IMR-90 (cell line): ENCODE data around the gene PNMA8A. TPM values are rescaled to one million over a fixed set of nuclear protein-coding genes. Genes with fewer than 3 reads are reported as not detected.

ENCODE experiments used
- ATAC-seq: fragments of 200-7000 bp; cut with Tn5 transposase; 2 replicates; pipeline ENCODE4 v1.9.1; 2020; ENCODE audit warnings: low read depth, mild to moderate bottlenecking, moderate library complexity
- BruUV-seq: library from RNA; stranded (reverse); fragments of 400-500 nt; replicated peaks from 2 replicates; lab custom pipeline; 2021; lab: Mats Ljungman, UMichigan
- CTCF ChIA-PET: fragments of 300-600 bp; formaldehyde crosslinking; extraction: SDS; loops from one replicate; lab custom pipeline; 2021; ENCODE audit warnings: antibody characterized with exemption; lab: Yijun Ruan, JAX
- POLR2A ChIA-PET: fragments of 300-600 bp; sonication (Branson Sonifier 250); formaldehyde crosslinking; loops from one replicate; lab custom pipeline; 2022; ENCODE audit warnings: antibody characterized with exemption; ENCODE audit not compliant: unreplicated experiment; lab: Charles Lee
- DNase-seq: peaks from one replicate; pipeline ENCODE4 v3.0.0; 2013
- H2AFZ ChIP-seq: replicated peaks from 2 replicates; pipeline ENCODE3; 2013; ENCODE audit warnings: low read length, mild to moderate bottlenecking; ENCODE audit not compliant: poor library complexity
- H2AK5ac ChIP-seq: 2 replicates; pipeline ENCODE4 v1.6.1; 2013; ENCODE audit warnings: low read depth, low read length, inconsistent platforms
- H2AK9ac ChIP-seq: replicated peaks from 2 replicates; pipeline ENCODE3; 2013; ENCODE audit warnings: mild to moderate bottlenecking, low read depth, low read length, moderate library complexity; ENCODE audit not compliant: poor library complexity
- H2BK120ac ChIP-seq: 2 replicates; pipeline ENCODE4 v1.6.1; 2013; ENCODE audit warnings: low read depth, low read length, inconsistent platforms
- H2BK15ac ChIP-seq: 3 replicates; pipeline ENCODE4 v1.6.1; 2013; ENCODE audit warnings: low read depth, low read length, inconsistent platforms
- H2BK20ac ChIP-seq: 2 replicates; pipeline ENCODE4 v1.6.1; 2013; ENCODE audit warnings: low read depth, mild to moderate bottlenecking, inconsistent platforms, low read length, moderate library complexity
- H2BK5ac ChIP-seq: 2 replicates; pipeline ENCODE4 v1.6.1; 2013; ENCODE audit warnings: mild to moderate bottlenecking, low read depth, low read length, inconsistent platforms; ENCODE audit not compliant: poor library complexity, severe bottlenecking
- H3K14ac ChIP-seq: replicated peaks from 2 replicates; pipeline ENCODE4 v1.6.1; 2013; ENCODE audit warnings: low read depth, low read length, inconsistent platforms
- H3K18ac ChIP-seq: 2 replicates; pipeline ENCODE4 v1.6.1; 2013; ENCODE audit warnings: low read depth, low read length, control low read depth
- H3K23ac ChIP-seq: 2 replicates; pipeline ENCODE4 v1.6.1; 2013; ENCODE audit warnings: low read depth, low read length, inconsistent platforms
- H3K27ac ChIP-seq: 2 replicates; pipeline ENCODE4 v1.5.1; 2013; ENCODE audit warnings: mild to moderate bottlenecking, control low read depth, low read length; ENCODE audit not compliant: insufficient read depth
- H3K27me3 ChIP-seq: 2 replicates; pipeline ENCODE4 v1.6.1; 2013; ENCODE audit warnings: low read length; ENCODE audit not compliant: control insufficient read depth, insufficient read depth
- H3K36me3 ChIP-seq: 2 replicates; pipeline ENCODE4 v1.6.1; 2013; ENCODE audit warnings: low read length, mixed read lengths; ENCODE audit not compliant: control insufficient read depth, insufficient read depth
- H3K4ac ChIP-seq: 2 replicates; pipeline ENCODE4 v1.6.1; 2013; ENCODE audit warnings: low read depth, low read length, inconsistent platforms
- H3K4me1 ChIP-seq: 2 replicates; pipeline ENCODE4 v1.6.1; 2013; ENCODE audit warnings: low read length, mixed read lengths; ENCODE audit not compliant: control insufficient read depth, insufficient read depth
- H3K4me2 ChIP-seq: 2 replicates; pipeline ENCODE4 v1.6.1; 2013; ENCODE audit warnings: low read depth, mild to moderate bottlenecking, control low read depth, low read length, moderate library complexity
- H3K4me3 ChIP-seq: 2 replicates; pipeline ENCODE4 v1.5.1; 2013; ENCODE audit warnings: low read depth, mild to moderate bottlenecking, control low read depth, low read length, moderate library complexity; ENCODE audit not compliant: insufficient read depth
- H3K56ac ChIP-seq: 2 replicates; pipeline ENCODE4 v1.6.1; 2013; ENCODE audit warnings: low read length, inconsistent platforms; ENCODE audit not compliant: insufficient read depth; ENCODE audit errors: extremely low read depth
- H3K79me1 ChIP-seq, 2 experiments: 2 replicates each; pipeline ENCODE4 v1.6.1; 2013; ENCODE audit warnings: low read length in 2 of 2, inconsistent platforms in 1 of 2, low read depth in 1 of 2
- H3K9ac ChIP-seq: 2 replicates; pipeline ENCODE4 v1.6.1; 2013; ENCODE audit warnings: low read depth, low read length, control low read depth
- H3K9me1 ChIP-seq: 2 replicates; pipeline ENCODE4 v1.6.1; 2013; ENCODE audit warnings: low read length, inconsistent platforms; ENCODE audit not compliant: insufficient read depth
- H3K9me3 ChIP-seq: 2 replicates; pipeline ENCODE4 v1.6.1; 2013; ENCODE audit warnings: low read length; ENCODE audit not compliant: control insufficient read depth, insufficient read depth
- H4K20me1 ChIP-seq: 2 replicates; pipeline ENCODE4 v1.6.1; 2013; ENCODE audit warnings: low read length, inconsistent platforms; ENCODE audit not compliant: insufficient read depth
- H4K5ac ChIP-seq: 2 replicates; pipeline ENCODE4 v1.6.1; 2013; ENCODE audit warnings: mild to moderate bottlenecking, low read depth, low read length, control low read depth
- H4K8ac ChIP-seq, 2 experiments: 2 replicates each; pipeline ENCODE4 v1.6.1; 2013; ENCODE audit warnings: low read depth in 2 of 2, low read length in 2 of 2, control low read depth in 1 of 2, inconsistent platforms in 1 of 2
- H4K91ac ChIP-seq: 2 replicates; pipeline ENCODE4 v1.6.1; 2013; ENCODE audit warnings: low read depth, low read length, inconsistent platforms; ENCODE audit not compliant: insufficient read depth
- FOS ChIP-seq: fragments of 150-350 bp; IDR thresholded peaks from 2 replicates; pipeline ENCODE4 v1.6.1; 2016; ENCODE audit warnings: low read depth, low read length
- MXI1 ChIP-seq: IDR thresholded peaks from 2 replicates; pipeline ENCODE4 v1.6.1; 2012; ENCODE audit warnings: low read depth, mild to moderate bottlenecking, low read length, moderate library complexity, borderline replicate concordance
- POLR2A ChIP-seq: IDR thresholded peaks from 2 replicates; pipeline ENCODE4 v1.6.1; 2012; ENCODE audit warnings: mild to moderate bottlenecking, low read depth, low read length
- RAD21 ChIP-seq: IDR thresholded peaks from 2 replicates; pipeline ENCODE4 v1.6.1; 2012; ENCODE audit warnings: low read length, improper control_type of control experiment
- WGBS, 2 experiments: methylation state at CpG; one replicate each; pipeline versions ENCODE4 v1.1.5 to v1.1.7; 2013; ENCODE audit warnings: missing lambda C conversion rate in 2 of 2; ENCODE audit not compliant: insufficient read length in 1 of 2; ENCODE audit errors: extremely low coverage in 2 of 2; 5-methylcytosine and 5-hydroxymethylcytosine counted together
- dilution Hi-C: fragments of 300-500 bp; cut with HindIII; formaldehyde crosslinking; loops from one replicate; pipeline ENCODE4 v1.14.3; 2018; ENCODE audit warnings: low sequenced_read_pairs; ENCODE audit not compliant: unreplicated experiment
- in situ Hi-C: fragments of 300-500 bp; cut with MboI; formaldehyde crosslinking; loops from 3 replicates; pipeline ENCODE4 v1.14.3; 2019; ENCODE audit warnings: low sequenced_read_pairs, inconsistent platforms, mixed read lengths
- intact Hi-C: fragments of 100-400 bp; cut with micrococcal nuclease; formaldehyde crosslinking; loops from 2 replicates; pipeline ENCODE4 v1.10.0; 2022
- polyA plus RNA-seq, 3 experiments: library from polyadenylated mRNA; depleted of rRNA; stranded (reverse); fragments of >200 nt; gene quantifications; 2 replicates each; pipeline ENCODE4 v1.2.3, GENCODE V29; 2012; ENCODE audit warnings: low replicate concordance in 1 of 3
- total RNA-seq: library from RNA; depleted of rRNA; stranded (reverse); fragments of >200 nt; gene quantifications from 2 replicates; pipeline ENCODE4 v1.2.3, GENCODE V29; 2012

The PNMA8A gene
- total and polyA plus RNA-seq, 2 of the 4 experiments (the other 2 are of a cell fraction) = 0.77 to 0.90 TPM

- TF ChIP-seq MXI1 = no peak
Observed at GRCh38 chr19:46426506-46427162, 44.7 kb downstream of the PNMA8A start (continued).

DNA sequence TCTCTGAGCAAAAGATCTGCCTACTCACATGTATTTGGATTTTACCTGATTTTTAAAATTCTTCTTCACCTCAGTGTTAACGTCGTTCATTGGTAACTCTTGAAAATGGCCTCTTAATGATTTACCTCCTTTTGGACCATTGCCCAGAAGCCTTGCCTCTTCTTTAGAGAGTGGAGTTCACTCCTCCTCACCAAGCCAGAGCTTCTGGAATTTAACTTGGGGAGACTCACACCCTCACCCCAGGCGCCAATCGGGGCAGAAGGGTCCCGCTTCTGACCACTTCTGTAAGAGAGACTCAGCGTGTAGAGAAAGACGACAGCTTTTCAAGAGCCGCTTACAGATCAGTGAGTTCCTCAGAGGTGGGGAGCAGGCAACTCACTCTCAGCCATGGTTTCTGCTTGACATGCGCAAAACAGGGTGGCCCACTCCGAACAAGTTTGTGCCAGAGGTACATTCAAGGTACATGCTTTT lies 45.3 kb downstream of the PNMA8A start:
- H3K14ac ChIP-seq = no peak overlapping the region; the same call in 1 of the 2 replicates
- H3K79me1 ChIP-seq = no peaks in the 10 kb centered on the region
- no peak overlapping the region for H2AK5ac ChIP-seq
- H3K4me3 ChIP-seq = peak overlapping the region; percentile 52
- intact Hi-C loops = no loop called here
- peak overlapping the region; percentile 86 for H2AK9ac ChIP-seq
- no peak overlapping the region for H2BK120ac ChIP-seq
- H2BK15ac ChIP-seq = peak overlapping the region; percentile 74; the same call in 1 of the 3 replicates
- TF ChIP-seq POLR2A = no peak
- TF ChIP-seq MXI1 = no peak
- no peak for TF ChIP-seq RAD21
- no peak for TF ChIP-seq FOS
- ChIA-PET CTCF (no interaction called here), POLR2A (no interaction called here)
- H4K5ac ChIP-seq = peak overlapping the region; percentile 72
- peaks cover 8% of the 10 kb centered on the region for H3K27me3 ChIP-seq
- no peak overlapping the region for H2BK20ac ChIP-seq
- peak overlapping the region; percentile 91 for H4K91ac ChIP-seq
- H3K9me1 ChIP-seq = peaks cover 3% of the 10 kb centered on the region; the same call in 1 of the 2 replicates
- no peak for DNase-seq
- no peak overlapping the region; the same call in 1 of the 2 replicates for H3K18ac ChIP-seq
- H3K56ac ChIP-seq = no peak overlapping the region
- H3K9ac ChIP-seq = peak overlapping the region; percentile 74
- H2BK5ac ChIP-seq = no peak overlapping the region
- H2AFZ ChIP-seq = peak overlapping the region; percentile 95
- peak; percentile 40 for ATAC-seq
- peak overlapping the region; percentile 49; the same call in 1 of the 2 replicates for H3K27ac ChIP-seq
- H4K20me1 ChIP-seq = no peaks in the 10 kb centered on the region
- H3K4me1 ChIP-seq = 0 out of 2 replicates have a peak, but pooled peaks cover 1% of the 10 kb centered on the region
- dilution Hi-C loops = no loop called here
- no TSS peak for BruUV-seq
- peak overlapping the region; percentile 90 to 93 for H4K8ac ChIP-seq
- in situ Hi-C loops = no loop called here
- H3K4me2 ChIP-seq = peak overlapping the region; percentile 76
- H3K23ac ChIP-seq = peak overlapping the region; percentile 22; the same call in 1 of the 2 replicates
- H3K36me3 ChIP-seq = no peaks in the 10 kb centered on the region
- WGBS, 2 experiments = 36% methylated on average over 2 of the region's 10 CpGs; no CpG with 5 or more reads in 1 of the 2 experiments
- H3K4ac ChIP-seq = peak overlapping the region; percentile 76
- H3K9me3 ChIP-seq = no peaks in the 10 kb centered on the region
